PC-3 (cell line): ENCODE data around the gene RBL1.
"Not testable (repeated sequence)": the region's sequence is repeated elsewhere in the genome, so short reads cannot be mapped to it uniquely, and the experiment has no call there.

Source experiments
- CTCF ChIP-seq: fragments of 300-600 bp; sonication (generic); conservative IDR thresholded peaks from 2 replicates; pipeline ENCODE4 v1.5.1; 2017; ENCODE audit warnings: antibody characterized with exemption, low read depth, mild to moderate bottlenecking, low read length
- EZH2 ChIP-seq: fragments of 300-600 bp; sonication (generic); IDR thresholded peaks from one replicate; pipeline ENCODE4 v1.6.1; 2017; ENCODE audit warnings: antibody characterized with exemption, mild to moderate bottlenecking, low read length; ENCODE audit not compliant: unreplicated experiment
- EZH2phosphoT487 ChIP-seq: fragments of 300-600 bp; sonication (generic); IDR thresholded peaks from 2 replicates; pipeline ENCODE4 v1.6.1; 2018; ENCODE audit warnings: mild to moderate bottlenecking, antibody characterized with exemption, low read length, borderline replicate concordance

- TF ChIP-seq CTCF, EZH2phosphoT487, EZH2: not testable (repeated sequence)
Observed at GRCh38 chr20:37001634-37002033, 94.2 kb downstream of the RBL1 start.
